Vagina (tissue), 2 donors: ENCODE results near the gene RPIA.
A peak's percentile ranks its signal among the peaks of the same experiment; 100 is the strongest.

Experiments
- POLR2A ChIP-seq, 2 donors: fragments of 450-650 bp; IDR thresholded peaks; one replicate each; pipeline ENCODE4 v1.6.1; 2017; ENCODE audit warnings: antibody characterized with exemption in 2 of 2, mild to moderate bottlenecking in 2 of 2, moderate library complexity in 2 of 2
- POLR2AphosphoS5 ChIP-seq, 2 donors: sonication (generic); formaldehyde crosslinking; IDR thresholded peaks; one replicate each; pipeline ENCODE4 v1.9.0; 2017; ENCODE audit warnings: antibody characterized with exemption in 2 of 2, mild to moderate bottlenecking in 2 of 2, low read depth in 1 of 2; ENCODE audit not compliant: insufficient read depth in 1 of 2
- TF ChIP-seq, protein P1 (sequence below), 3 experiments: fragments of 450-650 bp in 2 of 3; fragments of 200-600 bp in 1 of 3; sonication (generic) in 1 of 3; IDR thresholded peaks; one replicate each; pipeline ENCODE4 v1.5.1; 2017 to 2019; ENCODE audit warnings: antibody characterized with exemption in 3 of 3, mild to moderate bottlenecking in 2 of 3, moderate library complexity in 2 of 3

- TF ChIP-seq, protein P1, sequence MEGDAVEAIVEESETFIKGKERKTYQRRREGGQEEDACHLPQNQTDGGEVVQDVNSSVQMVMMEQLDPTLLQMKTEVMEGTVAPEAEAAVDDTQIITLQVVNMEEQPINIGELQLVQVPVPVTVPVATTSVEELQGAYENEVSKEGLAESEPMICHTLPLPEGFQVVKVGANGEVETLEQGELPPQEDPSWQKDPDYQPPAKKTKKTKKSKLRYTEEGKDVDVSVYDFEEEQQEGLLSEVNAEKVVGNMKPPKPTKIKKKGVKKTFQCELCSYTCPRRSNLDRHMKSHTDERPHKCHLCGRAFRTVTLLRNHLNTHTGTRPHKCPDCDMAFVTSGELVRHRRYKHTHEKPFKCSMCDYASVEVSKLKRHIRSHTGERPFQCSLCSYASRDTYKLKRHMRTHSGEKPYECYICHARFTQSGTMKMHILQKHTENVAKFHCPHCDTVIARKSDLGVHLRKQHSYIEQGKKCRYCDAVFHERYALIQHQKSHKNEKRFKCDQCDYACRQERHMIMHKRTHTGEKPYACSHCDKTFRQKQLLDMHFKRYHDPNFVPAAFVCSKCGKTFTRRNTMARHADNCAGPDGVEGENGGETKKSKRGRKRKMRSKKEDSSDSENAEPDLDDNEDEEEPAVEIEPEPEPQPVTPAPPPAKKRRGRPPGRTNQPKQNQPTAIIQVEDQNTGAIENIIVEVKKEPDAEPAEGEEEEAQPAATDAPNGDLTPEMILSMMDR (IDR thresholded peaks at IDR 0.05): peak; percentile 60 to 78 (median 69)
- no peak for TF ChIP-seq POLR2AphosphoS5 (IDR thresholded peaks at IDR 0.05; ENCODE audit: insufficient read depth in 1 of 2, low read depth in 1 of 2)
- no peak for TF ChIP-seq POLR2A (IDR thresholded peaks at IDR 0.05)
These were observed 48.6 kb downstream of the RPIA start for GRCh38 chr2:88739985-88740600.
